Esophagus squamous epithelium (tissue), 4 donors: ENCODE data around the gene KAT6B.

ENCODE experiments used
- POLR2A ChIP-seq, 4 donors: fragments of 450-650 bp; IDR thresholded peaks; one replicate each; pipeline ENCODE4 v1.6.1; 2017; ENCODE audit warnings: antibody characterized with exemption in 4 of 4, mild to moderate bottlenecking in 4 of 4, moderate library complexity in 3 of 4
- TF ChIP-seq, protein P1 (sequence below), 6 experiments: fragments of 450-650 bp in 4 of 6; fragments of 200-600 bp in 2 of 6; sonication (generic) in 2 of 6; IDR thresholded peaks; one replicate each; pipeline ENCODE4 v1.5.1; 2016 to 2019; ENCODE audit warnings: antibody characterized with exemption in 6 of 6, mild to moderate bottlenecking in 4 of 6, moderate library complexity in 4 of 6

DNA sequence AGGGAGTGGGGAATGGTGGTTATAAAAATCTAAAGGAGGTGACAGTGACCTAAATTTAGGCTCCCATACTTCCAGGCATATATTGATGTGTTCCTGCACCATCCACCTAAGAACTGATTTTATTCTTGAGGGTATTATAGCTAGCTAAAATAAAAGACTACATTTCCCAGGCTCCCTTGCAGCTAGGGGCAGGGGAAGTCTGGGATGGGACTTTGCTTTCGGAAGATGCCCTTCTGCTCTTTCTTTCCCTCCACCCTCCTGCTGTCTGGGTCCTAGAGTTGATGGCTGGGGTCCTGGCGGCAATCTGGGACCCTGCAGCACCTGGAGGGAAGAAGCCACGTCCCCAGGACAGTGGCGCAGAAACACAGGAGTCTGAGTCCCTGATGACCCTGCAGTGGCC lies 231.3 kb downstream of the KAT6B start:
- no peak for TF ChIP-seq POLR2A (IDR thresholded peaks at IDR 0.05)
- TF ChIP-seq, protein P1, sequence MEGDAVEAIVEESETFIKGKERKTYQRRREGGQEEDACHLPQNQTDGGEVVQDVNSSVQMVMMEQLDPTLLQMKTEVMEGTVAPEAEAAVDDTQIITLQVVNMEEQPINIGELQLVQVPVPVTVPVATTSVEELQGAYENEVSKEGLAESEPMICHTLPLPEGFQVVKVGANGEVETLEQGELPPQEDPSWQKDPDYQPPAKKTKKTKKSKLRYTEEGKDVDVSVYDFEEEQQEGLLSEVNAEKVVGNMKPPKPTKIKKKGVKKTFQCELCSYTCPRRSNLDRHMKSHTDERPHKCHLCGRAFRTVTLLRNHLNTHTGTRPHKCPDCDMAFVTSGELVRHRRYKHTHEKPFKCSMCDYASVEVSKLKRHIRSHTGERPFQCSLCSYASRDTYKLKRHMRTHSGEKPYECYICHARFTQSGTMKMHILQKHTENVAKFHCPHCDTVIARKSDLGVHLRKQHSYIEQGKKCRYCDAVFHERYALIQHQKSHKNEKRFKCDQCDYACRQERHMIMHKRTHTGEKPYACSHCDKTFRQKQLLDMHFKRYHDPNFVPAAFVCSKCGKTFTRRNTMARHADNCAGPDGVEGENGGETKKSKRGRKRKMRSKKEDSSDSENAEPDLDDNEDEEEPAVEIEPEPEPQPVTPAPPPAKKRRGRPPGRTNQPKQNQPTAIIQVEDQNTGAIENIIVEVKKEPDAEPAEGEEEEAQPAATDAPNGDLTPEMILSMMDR (IDR thresholded peaks at IDR 0.05), result no peak
